ENCODE results near the gene TM4SF4. TPM values are rescaled to one million over a fixed set of nuclear protein-coding genes. Genes with fewer than 3 reads are reported as not detected.

The TM4SF4 gene
- total and polyA plus RNA-seq, 8 donors, result 18.9 to 411 (median 45.8) TPM

GRCh38 chr3:149460117-149460516, 14.4 kb upstream of the TM4SF4 start:
- no peaks in the 10 kb centered on the region for H3K36me3 ChIP-seq
- FAIRE-seq (no peak), DNase-seq (peak in 2 of 6 donors; percentile 26 to 32), ATAC-seq (peak; percentile 56 to 89 (median 76))
- H3K27ac ChIP-seq, result peak overlapping the region in 3 of 4 donors; percentile 10 to 32 (median 22)
- H3K27me3 ChIP-seq, result no peaks in the 10 kb centered on the region
- no peak for TF ChIP-seq CTCF (IDR thresholded peaks at IDR 0.05)
- H3K9me3 ChIP-seq, result no peaks in the 10 kb centered on the region
- WGBS, 2 donors, result 83 to 85% methylated on average over 1 of the region's 1 CpG
- intact Hi-C loops (cut with DNase I), result no loop called here
- H3K4me3 ChIP-seq, result no peak overlapping the region
- H3K4me1 ChIP-seq, result peaks cover 8 to 12% (median 12%) of the 10 kb centered on the region in 3 donors

- H3K27me3 ChIP-seq, result no peaks in the 10 kb centered on the region
- peaks cover 8 to 16% (median 12%) of the 10 kb centered on the region in 3 donors for H3K4me1 ChIP-seq
- ATAC-seq, result no peak
- no peak for DNase-seq
- no peak for FAIRE-seq
- no peak overlapping the region for H3K4me3 ChIP-seq
- no peaks in the 10 kb centered on the region for H3K9me3 ChIP-seq
- no peak overlapping the region for H3K27ac ChIP-seq
- H3K36me3 ChIP-seq, result no peaks in the 10 kb centered on the region
- intact Hi-C loops (cut with DNase I), result no loop called here
- no peak for TF ChIP-seq CTCF (IDR thresholded peaks at IDR 0.05)
- 83 to 98% methylated on average over 3 of the region's 3 CpGs for WGBS, 2 donors
Observed at GRCh38 chr3:149462051-149462450, 12.4 kb upstream of the TM4SF4 start.

- no peak for FAIRE-seq
- whole genome bisulfite sequencing, 2 donors, result 94% methylated on average over 2 of the region's 2 CpGs
- intact Hi-C loops (cut with DNase I), result no loop called here
- peaks cover 8 to 17% (median 12%) of the 10 kb centered on the region in 3 donors for H3K4me1 ChIP-seq
- H3K27ac ChIP-seq, result no peak overlapping the region
- H3K36me3 ChIP-seq, result no peaks in the 10 kb centered on the region
- ATAC-seq, result no peak
- DNase-seq, result no peak
- no peak overlapping the region for H3K4me3 ChIP-seq
- H3K9me3 ChIP-seq, result no peaks in the 10 kb centered on the region
- TF ChIP-seq CTCF (IDR thresholded peaks at IDR 0.05), result no peak
- H3K27me3 ChIP-seq, result no peaks in the 10 kb centered on the region
Observed at GRCh38 chr3:149462581-149463011, 11.9 kb upstream of the TM4SF4 start.

GRCh38 chr3:149463921-149464320, 10.6 kb upstream of the TM4SF4 start:
- peaks cover 19 to 29% (median 19%) of the 10 kb centered on the region in 3 donors for H3K4me1 ChIP-seq
- H3K36me3 ChIP-seq, result no peaks in the 10 kb centered on the region
- no peaks in the 10 kb centered on the region for H3K27me3 ChIP-seq
- FAIRE-seq, result no peak
- H3K9me3 ChIP-seq, result no peaks in the 10 kb centered on the region
- TF ChIP-seq CTCF (IDR thresholded peaks at IDR 0.05), result no peak
- WGBS, 2 donors, result 95 to 97% methylated on average over 18 of the region's 18 CpGs
- intact Hi-C loops (cut with DNase I), result no loop called here
- H3K4me3 ChIP-seq, result no peak overlapping the region
- ATAC-seq, result no peak
- DNase-seq, result no peak
- H3K27ac ChIP-seq, result no peak overlapping the region

- WGBS, 2 donors, result 92 to 93% methylated on average over 31 of the region's 31 CpGs
- DNase-seq, result peak in 1 of 6 donors; percentile 57
- no peaks in the 10 kb centered on the region for H3K27me3 ChIP-seq
Observed at GRCh38 chr3:149464542-149465328, 9.8 kb upstream of the TM4SF4 start.

More at GRCh38 chr3:149464542-149465328, 9.8 kb upstream of the TM4SF4 start:
- Histone ChIP-seq H3K36me3 (no peaks in the 10 kb centered on the region), H3K4me3 (no peak overlapping the region), H3K27ac (no peak overlapping the region), H3K4me1 (peaks cover 15 to 28% (median 16%) of the 10 kb centered on the region in 3 donors), H3K9me3 (no peaks in the 10 kb centered on the region)
- TF ChIP-seq CTCF (IDR thresholded peaks at IDR 0.05), result no peak
- ATAC-seq (no peak), FAIRE-seq (no peak)
- intact Hi-C loops (cut with DNase I), result no loop called here

Measured in pancreas (tissue), 10 donors.